A549 treated with AZD9567 at 1 μM for 4 hours (cell line): ENCODE measurements around the gene DAG1. TPM values are rescaled to one million over a fixed set of nuclear protein-coding genes. Genes with fewer than 3 reads are reported as not detected.

ENCODE experiments used
- total RNA-seq: library from RNA; stranded (reverse); fragments of 200-300 nt; extraction: Qiagen RNA extraction; gene quantifications from 5 replicates; pipeline ENCODE4 v1.2.3, GENCODE V29; 2022; ENCODE audit not compliant: insufficient read depth

DAG1 gene
- 50.2 to 62.2 TPM (median 57.7 TPM) in 5 replicates for total RNA-seq

DNA sequence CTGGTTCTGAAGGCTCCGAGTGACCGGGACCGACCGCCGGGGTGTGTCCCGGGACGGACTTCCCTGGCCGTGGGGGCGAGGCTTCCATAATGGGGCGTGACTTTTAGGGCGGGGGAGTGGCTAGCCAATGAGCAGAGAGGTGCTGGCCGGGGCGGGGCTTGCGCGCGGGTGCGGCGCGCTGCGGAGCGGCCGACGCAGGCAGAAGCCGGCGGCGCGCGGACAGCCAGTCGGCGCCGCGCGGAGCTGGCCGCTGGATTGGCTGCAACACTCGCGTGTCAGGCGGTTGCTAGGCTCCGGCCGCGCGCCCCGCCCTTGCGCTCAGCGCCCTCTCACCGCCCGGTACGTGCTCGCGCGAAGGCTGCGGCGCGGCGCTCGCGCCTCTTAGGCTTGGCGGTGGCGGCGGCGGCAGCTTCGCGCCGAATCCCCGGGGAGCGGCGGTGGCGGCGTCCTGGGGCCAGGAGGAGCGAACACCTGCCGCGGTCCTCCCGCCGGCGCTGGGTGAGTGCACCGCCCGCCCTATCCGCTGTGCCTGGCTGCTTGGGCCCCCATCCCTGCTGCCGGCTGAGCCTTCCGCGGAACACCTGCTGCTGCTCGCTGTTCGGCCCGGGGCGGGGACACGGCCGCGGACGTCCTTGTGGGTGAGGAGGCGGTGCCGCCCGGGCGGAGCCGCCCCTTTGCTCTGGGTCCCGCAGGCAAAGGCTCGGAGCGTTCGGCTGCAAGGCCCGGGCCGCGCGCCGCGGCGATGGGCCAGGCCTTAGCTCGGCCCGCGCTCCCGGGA, at the start of gene DAG1:
DAG1 (plus strand) TSS at position 332 of the 778 bp plus-strand sequence. CDS start 40,268 bp downstream, outside the sequence.

DNA sequence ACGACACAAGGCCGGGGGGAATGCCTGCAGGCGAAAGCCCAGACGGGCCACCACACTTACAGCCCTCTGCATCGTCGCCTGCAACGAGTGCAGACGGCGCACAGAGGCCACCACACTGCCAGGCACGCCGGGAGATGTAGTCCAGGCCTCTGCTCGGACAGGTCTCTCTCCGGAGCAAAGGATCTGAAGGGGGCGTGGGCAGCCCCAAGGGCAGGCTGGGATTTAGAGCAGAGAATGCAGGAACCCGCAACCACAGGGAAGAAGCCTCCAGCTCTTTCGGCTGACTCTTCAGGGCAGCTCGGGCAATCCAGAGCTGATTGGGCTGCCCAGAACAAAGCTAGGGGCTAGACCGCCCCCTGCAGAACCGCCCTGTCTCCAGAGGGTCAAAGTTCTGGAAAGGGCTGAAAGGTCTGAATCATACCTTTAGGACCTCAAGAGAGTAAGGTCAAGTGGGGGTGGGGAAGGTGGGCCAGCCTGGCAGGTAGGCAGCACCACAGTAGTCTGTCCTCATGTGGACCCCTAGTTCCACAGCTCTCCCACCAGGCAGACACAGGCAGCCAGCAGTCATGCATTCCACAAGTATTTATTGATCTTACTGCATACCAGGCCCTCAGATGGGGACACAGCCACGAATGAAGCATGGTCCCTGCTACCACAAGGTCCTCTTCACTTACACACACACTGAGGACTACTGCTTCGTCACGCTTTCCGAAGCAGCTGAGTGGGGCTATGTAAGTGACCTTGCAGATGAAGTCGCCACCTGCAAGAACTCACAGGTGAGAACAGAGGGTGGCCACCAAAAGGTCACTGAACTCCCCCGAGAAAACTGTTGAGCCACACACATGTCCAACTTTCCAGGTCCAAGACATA, 47.5 kb upstream of the DAG1 start, which contains the start of gene AMT:
AMT (minus strand) TSS at position 95 of the 870 bp plus-strand sequence; CDS start at position 72, 23 bp downstream.

DNA sequence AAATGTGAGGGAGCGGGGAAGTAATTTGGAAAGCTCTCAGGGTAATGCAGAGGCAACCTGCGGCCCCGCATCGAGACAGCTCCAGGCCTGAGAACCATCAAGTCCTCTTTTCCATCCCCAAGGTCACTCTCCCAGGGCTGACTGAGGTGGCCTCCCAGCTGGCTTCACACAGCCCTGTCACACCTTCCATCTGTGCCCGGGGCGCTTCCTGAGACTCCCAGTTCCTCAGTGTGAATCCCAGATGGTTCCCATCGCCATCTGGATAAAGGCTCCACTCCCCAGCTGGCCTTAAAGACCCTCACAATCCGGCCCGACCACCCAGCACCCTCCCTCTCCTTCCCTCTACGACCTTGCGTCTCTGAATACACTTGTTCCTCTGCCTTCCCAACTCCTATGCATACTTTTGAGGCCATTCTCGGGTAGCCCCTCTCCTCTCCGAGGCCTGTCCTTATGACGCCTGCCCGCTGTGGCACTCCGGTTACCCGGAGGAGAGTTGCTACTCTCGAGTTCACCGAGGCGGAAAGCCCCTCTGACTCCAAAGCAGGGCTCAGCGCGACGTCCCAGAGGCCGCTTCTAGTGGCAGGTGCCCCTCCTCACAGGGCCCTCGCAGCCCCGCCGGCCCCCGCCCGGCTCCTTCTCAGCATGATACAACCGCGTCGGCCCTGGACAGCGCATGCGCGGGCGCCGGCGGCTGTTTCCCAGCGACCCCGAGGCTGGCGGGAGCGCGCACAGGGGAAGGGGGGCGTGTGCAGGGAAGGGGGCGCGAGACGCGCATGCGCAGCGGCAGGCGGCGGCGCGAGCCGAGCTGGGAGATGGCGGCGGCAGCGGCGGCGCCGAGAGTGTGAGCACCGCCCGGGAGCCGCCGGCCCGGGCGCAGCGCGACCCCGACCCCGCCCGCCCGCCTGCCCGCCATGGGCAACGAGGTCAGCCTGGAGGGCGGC, 83.9 kb downstream of the DAG1 start, which contains the start of gene BSN:
BSN (plus strand) TSS at position 786 of the 941 bp plus-strand sequence; CDS start at position 912, 126 bp downstream.

Other genes starting within 250 kb of the DAG1 start
- gene C3orf62, start 193.0 kb upstream of the DAG1 start, total RNA-seq: 1.7 to 3.0 TPM (median 1.9 TPM) in 5 replicates
- 11.6 to 14.8 TPM (median 14.2 TPM) in 5 replicates for gene USP4, start 130.2 kb upstream of the DAG1 start, total RNA-seq
- 192 to 317 TPM (median 287 TPM) in 5 replicates for gene GPX1, start 111.9 kb upstream of the DAG1 start, total RNA-seq
- gene RHOA, start 58.3 kb upstream of the DAG1 start, total RNA-seq: 448 to 524 TPM (median 465 TPM) in 5 replicates
- gene TCTA, start 57.8 kb upstream of the DAG1 start, total RNA-seq: 20.1 to 24.9 TPM (median 21.9 TPM) in 5 replicates
- 0.10 to 0.36 TPM (median 0.26 TPM) in 4 of 5 replicates, not detected in the other for gene AMT, start 47.8 kb upstream of the DAG1 start, total RNA-seq
- gene NICN1, start 40.9 kb upstream of the DAG1 start, total RNA-seq: 5.0 to 9.0 TPM (median 5.2 TPM) in 5 replicates
- gene BSN, start 84.2 kb downstream of the DAG1 start, total RNA-seq: 0.11 to 0.23 TPM (median 0.20 TPM) in 5 replicates
- 49.6 to 75.0 TPM (median 68.9 TPM) in 5 replicates for gene APEH, start 204.1 kb downstream of the DAG1 start, total RNA-seq
- gene MST1, start 219.2 kb downstream of the DAG1 start, total RNA-seq: 1.8 to 3.7 TPM (median 2.2 TPM) in 5 replicates
- gene RNF123, start 219.3 kb downstream of the DAG1 start, total RNA-seq: 11.2 to 16.2 TPM (median 14.8 TPM) in 5 replicates
- 0.51 to 1.0 TPM (median 0.76 TPM) in 4 of 5 replicates, not detected in the other for gene AMIGO3, start 249.4 kb downstream of the DAG1 start, total RNA-seq